Stimulated activated CD4-positive, alpha-beta T cell treated with anti-CD3 and anti-CD28 coated beads, Interleukin-12 subunit alpha, Interleukin-12 subunit beta, amount 100 ng/mL, for 4 hours (primary cell): ENCODE data around the gene TST.

Experiments
- DNase-seq: peaks from one replicate; pipeline ENCODE4 v3.0.0-alpha.2; 2020

TST gene

DNA sequence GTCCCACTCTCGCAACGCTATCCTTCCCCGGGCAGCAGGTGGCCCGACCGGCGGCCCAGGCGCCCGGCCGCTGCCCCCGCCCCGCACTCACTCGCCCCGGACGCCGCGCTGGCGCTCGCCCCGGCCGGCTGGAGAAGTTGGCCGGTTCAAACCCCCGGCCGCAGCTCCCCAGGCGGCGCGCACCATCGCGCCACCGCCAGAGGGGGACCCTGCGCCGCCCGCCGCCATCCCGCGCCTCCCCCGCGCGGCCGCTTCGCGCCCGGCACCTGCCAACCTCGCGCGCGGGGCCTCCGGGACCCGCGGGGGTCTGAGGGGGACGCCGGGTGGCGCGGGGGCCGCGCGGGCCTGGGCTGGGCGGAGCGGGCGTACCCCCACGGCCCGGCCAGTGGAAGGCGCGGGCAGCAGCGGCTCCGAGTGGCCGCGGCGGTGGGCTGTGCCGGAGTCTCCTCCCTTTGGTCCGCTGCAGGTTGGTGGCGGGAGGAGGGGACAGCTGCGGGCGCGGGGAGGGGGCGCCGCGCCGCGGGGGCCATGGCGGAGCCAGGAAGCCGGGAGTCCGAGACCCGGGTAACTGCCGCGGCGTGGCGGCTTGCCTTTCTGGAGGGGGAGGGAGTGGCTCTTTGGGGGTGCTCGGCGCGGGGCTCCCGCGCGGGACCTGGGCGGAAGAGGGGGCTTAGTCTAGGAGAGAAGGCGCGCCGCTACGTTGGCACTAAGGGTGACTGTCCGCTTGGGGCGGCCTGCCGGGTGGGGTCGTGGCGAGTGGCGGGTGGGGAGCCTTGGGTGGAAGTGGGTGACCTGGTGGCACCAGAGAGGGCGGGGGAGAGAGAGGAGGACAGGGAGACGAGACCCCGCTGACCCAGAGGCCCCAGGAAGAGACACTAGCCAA is at the start of gene TST, which contains the start of gene MPST:
TST (minus strand) TSS at position 139 of the 883 bp plus-strand sequence. CDS start 715 bp downstream, outside the sequence.
MPST (plus strand) TSS at position 434 of the 883 bp plus-strand sequence; CDS start at position 529, 95 bp downstream.
- peak; percentile 27 for DNase-seq

DNA sequence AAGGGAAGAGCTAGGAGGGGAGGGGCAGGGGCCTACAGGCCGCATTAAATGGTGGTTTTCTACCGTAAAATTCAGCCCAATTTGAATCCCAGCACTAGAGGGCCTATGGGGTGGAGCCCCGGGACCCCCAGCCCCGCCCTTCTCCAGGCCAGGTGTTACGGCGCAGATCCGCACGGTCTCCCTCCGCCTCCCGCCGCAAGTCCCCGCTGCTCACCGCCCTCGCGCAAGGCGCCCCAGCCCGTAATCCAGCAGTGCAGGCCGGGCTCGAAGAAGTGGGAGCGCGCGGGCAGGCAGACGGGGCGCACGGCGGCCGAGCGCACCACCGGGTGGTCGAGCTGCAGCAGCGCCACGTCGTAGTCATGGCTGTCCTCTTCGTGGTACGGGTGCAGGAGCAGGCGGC is 49.6 kb upstream of the TST start:
- no peak for DNase-seq

DNA sequence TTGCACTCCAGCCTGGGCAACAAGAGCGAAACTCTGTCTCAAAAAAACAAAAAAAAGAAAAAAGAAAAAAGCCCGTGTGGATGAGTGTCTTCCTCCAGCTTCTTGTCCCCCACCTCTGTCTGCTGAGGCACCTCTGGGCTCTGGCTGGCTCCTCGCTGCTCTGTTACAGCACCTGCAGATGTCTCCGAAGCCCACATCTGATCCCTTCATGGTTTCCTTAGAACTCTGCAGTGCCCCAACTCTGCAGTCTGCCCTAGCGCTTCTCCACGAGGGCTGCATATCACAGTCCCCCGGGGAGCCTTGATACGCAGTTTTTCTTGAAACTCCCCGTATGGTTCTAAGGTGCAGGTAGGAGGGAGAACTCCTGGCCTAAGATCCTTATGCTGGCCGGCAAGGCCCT is 48.2 kb upstream of the TST start:
- no peak for DNase-seq

GRCh38 chr22:37065961-37066360 is 46.7 kb upstream of the TST start:
- no peak for DNase-seq

- DNase-seq: no peak
Measured at GRCh38 chr22:37065180-37065579, 45.9 kb upstream of the TST start.

DNA sequence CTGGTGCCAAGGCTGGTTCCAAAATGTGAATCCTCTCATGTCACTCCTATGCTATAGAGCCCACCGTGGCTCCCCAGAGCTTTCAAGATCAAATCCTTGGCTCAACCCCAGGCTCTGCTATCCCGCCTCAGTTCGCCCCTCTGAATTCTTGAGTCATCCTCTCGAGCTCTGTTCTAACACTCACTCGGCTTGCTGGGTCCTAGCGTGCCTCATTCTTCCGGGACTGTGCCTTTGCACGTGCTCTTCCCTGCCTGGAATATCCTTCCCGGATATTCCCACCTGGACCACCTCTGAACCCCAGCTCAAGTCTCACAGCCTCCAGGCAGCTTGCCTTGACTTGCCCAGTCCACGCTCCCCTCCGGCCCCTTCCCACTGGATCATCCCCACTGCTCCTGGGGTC is 45.3 kb upstream of the TST start:
- no peak for DNase-seq

DNA sequence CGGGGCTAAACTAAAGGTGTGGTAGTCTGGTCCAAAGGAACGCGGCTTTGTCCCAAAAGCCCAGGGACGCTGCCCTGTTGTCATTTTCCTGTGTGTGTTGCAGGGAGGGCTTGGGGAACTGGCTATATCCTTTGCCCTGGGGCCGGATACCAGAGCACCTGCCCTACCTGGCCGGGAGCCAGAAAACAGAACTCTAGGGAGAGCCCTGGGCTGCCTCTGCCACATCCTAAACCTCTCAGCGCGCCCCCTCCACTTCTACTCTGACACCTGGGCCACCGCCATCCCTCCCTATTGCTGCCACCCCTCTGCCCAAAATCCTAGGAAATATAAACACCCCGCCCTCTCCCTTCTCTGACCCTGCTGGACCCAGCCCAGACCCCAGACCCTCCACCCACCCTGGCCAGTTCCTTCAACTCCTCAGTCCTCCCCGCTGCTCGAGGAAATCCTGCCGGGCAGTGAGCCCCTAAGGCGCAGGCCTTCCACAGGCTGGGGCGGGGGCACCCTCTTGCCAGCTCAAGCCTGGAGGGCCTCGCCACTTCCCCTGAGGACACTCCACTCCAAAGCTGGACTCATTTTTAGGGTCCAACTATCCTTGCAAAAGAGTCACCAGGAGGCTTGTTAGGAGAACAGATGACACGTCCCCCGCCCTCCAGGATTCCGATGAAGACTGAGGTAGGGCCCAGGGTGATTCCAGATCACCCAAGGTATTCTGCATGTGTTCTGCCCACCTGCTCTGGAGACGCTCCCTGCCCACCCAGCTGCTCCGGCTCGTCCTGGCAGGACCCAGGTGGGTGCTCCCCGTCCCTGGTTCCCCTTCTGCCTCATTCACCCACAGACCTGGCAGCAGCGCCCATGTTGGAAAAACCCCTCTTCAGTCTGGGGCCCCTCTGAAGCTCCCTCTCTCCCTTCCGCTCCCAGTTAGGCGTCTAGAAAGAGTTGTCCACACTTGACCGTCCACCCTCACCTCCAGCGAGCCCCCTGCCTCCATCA is 44.5 kb upstream of the TST start:
- DNase-seq: no peak

DNA sequence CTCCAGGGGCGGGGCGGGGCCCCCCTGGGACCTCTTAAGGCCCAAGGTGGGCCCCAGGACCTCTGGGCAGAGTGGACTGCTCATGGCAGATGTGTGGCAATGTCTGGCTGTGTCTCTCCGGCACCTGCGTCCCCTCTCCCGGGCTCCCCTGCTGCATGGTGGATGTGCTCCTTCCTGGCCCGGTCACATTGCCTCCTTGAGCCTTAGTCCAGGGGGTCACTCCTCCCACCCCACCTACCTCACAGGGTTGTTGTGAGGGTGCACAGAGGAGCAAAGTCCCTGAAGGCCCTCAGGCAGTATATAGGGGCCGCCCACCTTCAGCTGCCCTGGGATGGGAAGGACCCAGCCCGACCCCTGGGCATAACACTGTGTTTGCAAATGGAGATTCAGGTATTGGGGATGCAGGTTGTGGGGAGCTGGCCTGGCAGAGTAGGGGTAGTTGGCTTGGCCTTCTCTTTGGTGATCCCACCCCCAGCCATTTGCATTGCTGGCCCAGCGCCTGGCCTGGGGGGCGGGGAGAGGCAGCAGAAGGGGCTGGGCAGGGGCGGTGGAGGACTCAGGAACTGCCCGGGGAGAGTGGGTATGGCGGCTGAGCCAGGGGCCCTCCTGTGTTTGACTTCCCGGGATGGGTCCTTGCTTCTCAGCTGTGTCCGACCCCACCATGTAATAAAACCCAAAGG is 43.6 kb upstream of the TST start:
- no peak for DNase-seq

GRCh38 chr22:37062376-37062675 is 43.1 kb upstream of the TST start:
- no peak for DNase-seq

- DNase-seq: no peak
Measured at GRCh38 chr22:37061611-37062375, 42.5 kb upstream of the TST start.

- DNase-seq: peak; percentile 42
Measured at GRCh38 chr22:37060801-37061610, 41.8 kb upstream of the TST start.

DNA sequence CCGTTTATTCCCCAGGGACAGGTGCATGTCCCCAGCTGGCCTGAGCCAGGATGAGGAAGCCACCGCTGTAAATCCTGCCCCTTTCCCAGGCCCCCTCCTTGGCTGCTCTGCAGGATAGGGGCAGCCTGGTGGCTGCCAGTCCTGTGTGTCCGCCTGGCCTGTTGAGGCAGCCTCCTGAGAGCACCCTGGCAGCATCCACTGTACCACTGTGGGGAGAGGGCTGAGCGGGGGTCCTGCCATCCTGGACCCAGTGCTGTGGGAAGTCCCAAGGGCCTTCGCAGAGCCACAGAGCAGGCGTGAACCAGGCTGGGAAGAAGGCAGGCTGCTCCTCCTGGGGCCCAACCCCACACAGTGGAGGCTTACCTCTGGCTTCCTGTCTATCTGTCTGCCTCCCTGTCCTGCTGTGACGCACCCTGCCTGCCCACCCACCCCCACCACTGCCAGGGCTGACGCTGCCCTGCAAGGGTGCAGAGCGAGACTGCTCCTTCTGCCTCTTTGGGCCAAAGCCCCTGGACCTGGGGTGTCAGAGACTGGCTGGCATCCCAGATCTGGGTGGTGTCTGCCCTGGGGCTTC is 40.7 kb upstream of the TST start:
- no peak for DNase-seq

GRCh38 chr22:37058917-37059701 is 39.9 kb upstream of the TST start:
- no peak for DNase-seq

DNA sequence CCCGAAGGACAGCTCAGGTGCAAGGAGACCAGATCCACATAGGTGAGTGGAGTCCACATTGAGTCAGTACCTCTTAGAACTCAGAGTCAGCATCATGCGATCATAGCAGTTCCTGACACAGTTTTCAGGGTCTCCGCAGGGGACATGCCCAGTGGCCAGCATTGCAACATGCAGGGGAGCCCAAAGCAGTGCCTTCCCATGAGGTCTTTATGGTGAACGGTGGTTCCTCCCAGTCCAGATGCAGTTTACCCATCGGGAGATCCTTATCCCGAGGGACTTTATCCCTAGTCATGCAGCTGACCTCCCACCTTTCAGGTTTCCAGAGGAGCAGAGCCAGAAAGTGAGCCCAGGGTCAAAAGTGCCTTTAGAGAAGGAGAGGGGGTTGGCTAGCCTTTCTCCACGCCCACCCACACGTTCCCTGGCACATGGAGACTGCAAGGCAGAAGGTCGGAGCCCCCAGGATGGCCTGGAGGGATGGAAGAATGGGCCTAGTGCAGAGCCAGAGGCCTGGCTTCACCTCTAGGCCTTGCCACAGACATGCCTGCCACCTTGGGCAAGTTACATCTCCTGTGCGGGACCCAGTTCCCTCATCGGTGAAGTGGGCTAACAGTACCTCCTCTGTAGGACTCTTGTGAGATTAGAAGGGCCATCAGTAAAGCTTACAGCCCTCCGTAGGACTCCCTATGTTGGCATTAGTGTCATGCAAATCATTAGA is 38.7 kb upstream of the TST start:
- DNase-seq: no peak

GRCh38 chr22:37057226-37057625 is 38.0 kb upstream of the TST start:
- DNase-seq: no peak

GRCh38 chr22:37056246-37056645 is 37.0 kb upstream of the TST start:
- no peak for DNase-seq

DNA sequence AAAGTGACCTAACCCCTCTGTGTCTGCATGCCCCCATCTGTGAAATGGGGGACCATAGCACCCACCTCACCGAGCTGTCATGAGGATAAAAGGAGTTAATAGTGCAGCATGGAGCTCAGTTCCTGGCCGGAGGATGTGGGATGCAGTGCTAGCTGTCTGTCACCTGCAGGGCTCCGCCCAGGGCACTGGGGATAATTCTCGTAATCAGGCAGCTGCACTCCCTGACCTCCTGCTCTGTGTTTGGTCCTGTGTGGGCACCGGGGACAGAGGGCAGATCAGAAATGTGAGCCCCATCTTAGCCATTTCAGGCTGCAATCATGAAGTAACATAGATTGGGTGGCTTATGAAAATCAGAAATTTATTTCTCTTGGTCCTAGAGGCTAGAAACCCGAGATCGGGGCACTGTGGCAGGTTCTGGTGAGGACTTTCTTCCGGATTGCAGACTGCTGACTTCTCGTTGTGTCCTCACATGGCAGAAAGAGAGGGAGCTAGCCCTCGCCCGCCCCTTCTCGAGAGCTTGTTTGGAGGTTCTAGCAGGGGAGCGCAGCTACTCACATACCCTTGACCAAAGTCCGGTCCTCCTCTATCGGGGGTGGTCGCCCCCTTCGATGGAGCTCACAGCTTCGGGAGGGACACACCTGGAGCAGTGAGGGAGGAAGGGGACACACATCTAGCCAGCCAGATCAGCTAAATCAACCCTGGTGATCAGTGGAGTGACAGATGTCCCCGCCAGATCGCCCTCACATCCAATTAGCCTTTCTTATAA is 35.5 kb upstream of the TST start:
- no peak for DNase-seq

DNA sequence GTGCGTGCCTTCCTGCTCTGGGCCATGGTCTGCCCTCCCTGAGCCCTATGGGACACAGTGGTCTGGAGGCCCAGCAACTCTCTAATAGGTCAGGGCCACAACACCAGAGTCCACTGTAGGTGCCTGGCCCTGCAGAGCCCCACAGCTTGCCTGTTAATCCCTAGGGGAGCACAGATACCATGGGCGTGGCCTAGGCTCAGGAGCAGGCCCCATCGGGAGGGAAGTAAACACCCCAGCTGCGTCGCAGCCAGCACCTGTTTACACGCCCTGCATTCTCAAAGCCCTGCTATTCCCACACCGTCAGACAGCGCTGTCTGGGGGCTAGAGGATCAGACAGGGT is 34.8 kb upstream of the TST start:
- DNase-seq: no peak
